IPS-18c (cell line): ENCODE measurements around the gene EEF2.
"Not testable (repeated sequence)": the region's sequence is repeated elsewhere in the genome, so short reads cannot be mapped to it uniquely, and the experiment has no call there.

Source experiments
- H3K4me3 ChIP-seq: 2 replicates; pipeline ENCODE4 v1.7.0; 2013; ENCODE audit warnings: low read depth, mild to moderate bottlenecking, low read length, moderate library complexity; ENCODE audit not compliant: insufficient read depth
- H3K9me3 ChIP-seq: one replicate; pipeline ENCODE4 v1.6.1; 2013; ENCODE audit warnings: mild to moderate bottlenecking, low read length, moderate library complexity; ENCODE audit not compliant: control insufficient read depth, insufficient read depth

The EEF2 gene

GRCh38 chr19:3979289-3979673 is 6.0 kb downstream of the EEF2 start:
- Histone ChIP-seq H3K9me3 (no peaks in the 10 kb centered on the region), H3K4me3 (no peak overlapping the region)

- no peak overlapping the region for H3K4me3 ChIP-seq
Observed at GRCh38 chr19:3978145-3978544, 7.1 kb downstream of the EEF2 start.

DNA sequence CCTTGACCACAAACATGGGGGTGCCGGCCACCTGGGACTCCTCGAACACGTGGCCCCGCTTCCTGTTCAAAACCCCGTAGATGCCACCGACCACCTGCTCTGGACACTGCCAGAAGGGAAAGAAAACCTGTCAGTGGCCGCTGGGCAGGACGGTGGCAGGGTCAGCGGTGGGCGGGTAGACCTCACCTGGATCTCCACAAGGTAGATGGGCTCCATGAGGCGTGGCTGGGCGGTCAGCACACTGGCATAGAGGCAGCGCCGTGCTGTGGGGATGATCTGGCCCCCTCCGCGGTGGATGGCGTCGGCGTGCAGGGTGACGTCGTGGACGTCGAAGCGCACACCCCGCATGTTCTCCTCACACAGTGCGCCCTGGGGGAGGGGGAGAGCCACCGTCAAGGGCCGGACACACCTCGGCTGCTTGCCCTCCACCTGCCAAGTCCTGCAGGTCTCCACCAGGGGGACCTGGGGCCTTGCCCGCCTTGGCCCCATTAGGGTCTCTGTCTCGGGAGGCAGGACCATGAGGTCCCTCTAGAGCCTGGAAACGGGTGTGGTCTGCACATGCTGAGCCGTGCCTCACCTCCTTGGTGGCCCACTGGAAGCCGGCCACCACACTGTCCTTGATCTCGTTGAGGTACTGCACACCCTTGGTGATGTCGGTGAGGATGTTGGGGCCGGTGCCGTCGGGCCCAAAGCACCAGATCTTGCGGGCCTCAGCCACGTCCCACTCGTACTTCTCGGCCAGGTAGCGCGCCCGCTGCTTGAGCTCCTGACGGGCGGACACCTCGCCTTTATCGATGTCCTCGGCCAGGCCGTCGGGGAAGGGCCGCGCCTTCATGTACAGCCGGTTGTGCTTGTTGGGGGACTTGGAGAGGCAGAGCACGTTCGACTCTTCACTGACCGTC is 7.8 kb downstream of the EEF2 start:
- H3K4me3 ChIP-seq: no peak overlapping the region
- H3K9me3 ChIP-seq: no peaks in the 10 kb centered on the region

More at GRCh38 chr19:3978145-3978544, 7.1 kb downstream of the EEF2 start:
- no peaks in the 10 kb centered on the region for H3K9me3 ChIP-seq

GRCh38 chr19:3976495-3977241 is 8.6 kb downstream of the EEF2 start:
- Histone ChIP-seq H3K4me3 (no peak overlapping the region), H3K9me3 (no peaks in the 10 kb centered on the region)

- Histone ChIP-seq H3K9me3 (no peaks in the 10 kb centered on the region), H3K4me3 (no peak overlapping the region)
Observed at GRCh38 chr19:3975637-3976087, 9.6 kb downstream of the EEF2 start.

GRCh38 chr19:3975144-3975543 is 10.1 kb downstream of the EEF2 start:
- Histone ChIP-seq H3K9me3 (no peaks in the 10 kb centered on the region), H3K4me3 (no peak overlapping the region)

DNA sequence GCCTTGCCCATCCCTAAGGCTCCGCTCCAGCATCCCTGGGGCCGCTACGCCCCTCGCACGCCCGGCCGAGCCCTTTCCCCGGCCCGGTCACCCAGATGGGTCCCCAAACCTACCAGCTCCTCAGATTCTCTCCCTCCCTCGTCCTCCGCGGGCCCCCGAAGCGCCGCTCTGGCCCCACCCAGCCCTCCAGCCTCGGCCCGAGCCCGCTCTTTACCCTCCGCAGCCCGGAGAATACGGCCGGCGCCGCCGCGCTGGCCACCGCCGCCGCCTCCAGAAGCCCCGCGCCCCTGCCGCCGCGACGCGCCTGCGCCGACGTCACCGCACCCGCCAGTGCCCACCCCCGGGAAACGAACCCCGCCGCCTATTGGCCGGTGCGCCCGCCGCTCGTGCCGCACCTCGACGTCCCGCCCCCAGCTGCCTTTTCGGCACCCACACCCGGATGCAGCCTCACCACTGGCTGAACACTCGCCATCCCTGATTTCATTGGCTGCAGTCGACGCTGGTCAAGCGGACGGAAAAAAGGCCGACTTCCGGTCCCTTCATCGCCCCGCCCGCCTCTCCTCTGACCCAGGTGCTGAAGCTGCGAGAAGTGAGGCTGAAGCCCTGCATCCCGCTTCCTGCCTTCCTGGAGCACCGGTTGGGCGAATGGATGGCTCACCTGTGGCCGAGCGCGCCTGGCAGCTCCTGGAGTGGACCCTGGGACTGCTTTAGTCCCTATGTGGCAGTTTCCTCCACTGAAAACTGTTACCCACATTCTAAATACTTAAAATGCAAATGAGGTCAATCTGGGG is 14.3 kb downstream of the EEF2 start, which contains the start of gene DAPK3:
DAPK3 (minus strand) TSS at position 292 of the 791 bp plus-strand sequence. CDS start 1,364 bp downstream, outside the sequence.
- Histone ChIP-seq H3K9me3 (no peaks in the 10 kb centered on the region), H3K4me3 (peak within 1 kb of the TSS; percentile 89)

DNA sequence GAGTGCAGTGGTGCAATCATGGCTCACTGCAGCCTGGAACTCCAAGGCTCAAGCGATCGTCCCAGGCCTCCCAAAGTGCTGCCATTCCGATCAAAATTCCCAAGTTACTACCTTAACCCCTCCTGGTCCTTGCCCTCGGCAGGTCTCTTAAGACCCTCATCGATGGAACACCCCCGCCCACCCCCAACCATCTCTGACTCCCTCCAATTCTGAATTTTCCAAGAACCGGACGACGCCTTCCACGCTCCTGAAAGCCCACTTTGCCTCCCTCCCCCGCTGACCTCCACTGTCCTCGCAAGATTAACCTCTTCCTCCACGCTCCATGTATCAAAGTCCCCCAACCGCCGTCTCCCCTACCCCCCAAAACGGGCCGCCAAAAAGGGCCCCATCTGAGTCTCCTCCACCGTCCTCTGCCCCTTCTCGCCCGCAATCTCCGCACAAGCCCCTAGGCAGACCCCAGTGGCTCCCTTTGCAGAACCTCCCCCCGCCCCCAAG is 14.9 kb downstream of the EEF2 start:
- no peaks in the 10 kb centered on the region for H3K9me3 ChIP-seq
- peak overlapping the region; percentile 89 for H3K4me3 ChIP-seq

DNA sequence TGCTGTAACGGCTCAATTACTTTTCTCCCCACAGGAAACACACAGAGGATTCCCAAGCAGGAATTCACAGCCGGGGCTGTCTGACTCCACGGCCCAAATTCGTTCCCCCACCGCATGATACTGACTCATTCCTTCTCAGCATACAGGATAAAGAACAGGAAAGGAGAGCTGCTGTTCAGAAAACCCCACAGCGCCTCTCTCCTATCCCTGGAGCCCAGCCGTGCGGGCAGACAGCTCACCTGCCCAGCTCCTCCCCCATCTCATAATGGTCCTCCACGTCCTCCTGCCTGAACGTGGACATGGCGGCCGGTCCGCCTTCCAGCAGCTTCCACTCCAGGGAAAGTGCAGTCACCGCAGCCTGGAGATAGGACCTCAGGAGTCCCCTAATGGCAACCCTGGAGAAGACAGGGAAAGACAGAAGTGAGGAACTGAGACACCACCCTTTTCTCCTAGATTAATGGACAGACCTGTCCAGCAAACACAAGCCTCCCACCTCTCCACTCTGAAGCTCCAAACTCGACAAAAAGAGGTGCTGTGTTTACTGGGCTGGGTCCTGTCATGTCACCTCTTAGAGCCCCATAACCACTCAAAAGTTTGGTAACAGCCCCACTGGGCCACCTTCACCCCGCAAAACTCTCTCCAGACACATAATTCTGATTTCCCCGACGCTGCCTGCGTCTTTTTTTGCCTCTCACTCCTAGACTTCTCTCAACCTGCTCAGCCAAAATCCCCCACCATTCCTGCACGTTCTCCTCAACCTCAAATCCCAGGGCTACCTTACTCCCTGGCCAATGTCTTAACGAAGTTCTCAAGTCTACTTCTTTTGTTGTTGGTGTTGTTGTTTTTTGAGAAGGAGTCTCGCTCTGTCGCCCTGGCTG is 15.6 kb downstream of the EEF2 start:
- Histone ChIP-seq H3K4me3 (peak overlapping the region; percentile 89), H3K9me3 (no peaks in the 10 kb centered on the region)

DNA sequence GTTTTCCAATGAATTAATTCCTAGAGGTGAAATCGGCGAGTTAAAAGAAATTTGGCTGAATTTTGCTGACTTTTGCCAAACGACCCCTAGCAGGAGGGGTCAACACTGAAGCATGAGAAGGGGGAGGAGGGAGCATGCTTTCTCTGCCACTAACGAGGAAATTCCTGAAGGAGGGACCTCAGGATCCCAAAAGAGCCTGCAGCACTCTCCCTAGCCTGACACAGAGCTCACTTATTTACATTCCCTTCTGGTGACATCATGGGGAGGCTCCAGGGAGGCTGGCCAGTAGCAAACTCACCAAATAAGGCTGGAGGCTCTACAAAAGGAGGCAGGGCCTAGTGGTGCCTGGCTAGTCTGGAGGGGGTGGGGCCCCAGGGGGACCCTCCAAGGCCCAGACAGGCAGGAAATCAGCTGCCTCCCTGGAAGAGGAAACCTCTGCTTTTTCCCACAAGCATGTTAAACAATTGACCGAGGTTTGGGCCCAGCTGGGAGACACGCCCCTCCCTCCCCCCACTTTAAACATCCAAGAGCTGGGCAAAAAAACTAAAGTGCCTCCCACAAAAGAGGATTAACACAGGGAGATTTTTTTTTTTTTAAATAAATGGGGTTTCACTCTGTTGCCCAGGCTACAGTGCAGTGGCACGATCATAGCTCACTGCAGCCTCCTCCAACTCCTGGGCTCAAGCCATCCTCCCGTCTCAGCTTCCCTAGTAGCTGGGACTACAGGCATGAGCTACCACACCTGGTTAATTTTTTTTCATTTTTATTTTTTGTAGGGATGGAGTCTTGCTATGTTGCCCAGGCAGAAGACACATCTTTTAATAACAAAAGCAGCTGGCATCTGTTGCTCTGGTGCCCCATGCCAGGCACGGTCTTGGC is 16.5 kb downstream of the EEF2 start:
- peak overlapping the region; percentile 89; the same call in 1 of the 2 replicates for H3K4me3 ChIP-seq
- H3K9me3 ChIP-seq: no peaks in the 10 kb centered on the region

DNA sequence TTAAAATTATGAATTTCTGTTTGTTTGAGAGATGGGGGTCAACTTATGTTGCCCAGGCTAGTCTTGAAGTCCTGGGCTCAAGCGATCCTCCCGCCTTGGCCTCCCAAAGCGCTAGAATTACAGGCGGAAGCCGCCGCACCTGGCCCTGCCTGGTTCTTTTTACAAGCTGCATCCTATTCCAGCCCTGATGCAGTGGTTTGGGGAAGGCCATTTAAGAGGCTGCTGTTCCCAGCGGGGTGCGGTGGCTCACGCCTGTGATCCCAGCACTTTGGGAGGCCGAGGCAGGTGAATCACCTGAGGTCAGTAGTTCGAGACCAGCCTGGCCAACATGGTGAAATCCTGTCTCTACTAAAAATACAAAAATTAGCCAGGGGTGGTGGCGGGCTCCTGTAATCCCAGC is 17.3 kb downstream of the EEF2 start:
- not testable (repeated sequence) for H3K9me3 ChIP-seq

DNA sequence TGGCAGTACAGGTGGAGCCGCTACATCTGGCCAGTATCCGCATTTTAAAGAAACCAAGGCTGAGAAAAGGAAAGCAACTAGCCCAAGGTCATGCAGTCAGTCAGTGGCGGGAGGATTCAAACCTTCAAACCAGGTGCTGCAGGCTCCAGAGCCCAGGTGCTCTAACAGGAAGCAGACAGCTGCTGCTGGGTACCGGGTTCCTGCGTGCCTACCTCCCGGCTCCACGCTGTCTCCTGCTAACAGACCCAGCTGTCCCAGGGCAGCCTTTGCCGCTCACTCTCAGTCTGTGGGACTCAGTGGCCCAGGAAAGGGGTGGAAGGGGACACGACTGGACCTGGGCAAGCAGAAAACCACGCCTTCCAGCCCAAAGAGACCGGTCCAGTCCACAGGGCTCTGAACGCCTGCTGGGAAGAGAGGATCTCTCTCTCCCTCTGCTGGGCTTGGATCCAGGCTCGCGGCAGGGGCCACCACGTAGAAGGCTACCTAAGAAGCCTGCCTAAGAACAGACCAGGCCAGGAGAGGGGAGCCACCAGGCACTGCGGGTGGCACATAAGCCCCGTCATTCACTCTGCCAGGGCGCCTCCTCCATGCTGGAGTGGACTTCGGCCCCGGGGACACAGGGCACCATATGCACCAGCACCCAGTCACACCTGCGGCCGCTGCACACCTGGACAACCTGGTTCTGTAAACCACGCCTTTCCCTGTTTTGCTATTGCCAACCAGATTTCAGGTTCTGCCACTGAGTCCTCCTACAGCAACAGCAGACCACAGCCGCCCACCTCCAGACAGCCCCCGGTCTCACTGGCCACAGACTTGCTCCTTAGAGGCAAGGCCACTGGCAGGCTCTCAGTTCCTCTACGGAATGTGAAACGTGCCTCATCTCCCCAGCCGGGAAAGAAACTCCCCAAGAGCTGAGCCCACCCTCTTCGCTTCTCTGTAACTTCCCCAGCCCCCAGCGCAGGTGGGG is 18.9 kb downstream of the EEF2 start:
- H3K4me3 ChIP-seq: no peak overlapping the region
- H3K9me3 ChIP-seq: no peaks in the 10 kb centered on the region

More for the DNA sequence above, 17.3 kb downstream of the EEF2 start:
- not testable (repeated sequence) for H3K4me3 ChIP-seq

DNA sequence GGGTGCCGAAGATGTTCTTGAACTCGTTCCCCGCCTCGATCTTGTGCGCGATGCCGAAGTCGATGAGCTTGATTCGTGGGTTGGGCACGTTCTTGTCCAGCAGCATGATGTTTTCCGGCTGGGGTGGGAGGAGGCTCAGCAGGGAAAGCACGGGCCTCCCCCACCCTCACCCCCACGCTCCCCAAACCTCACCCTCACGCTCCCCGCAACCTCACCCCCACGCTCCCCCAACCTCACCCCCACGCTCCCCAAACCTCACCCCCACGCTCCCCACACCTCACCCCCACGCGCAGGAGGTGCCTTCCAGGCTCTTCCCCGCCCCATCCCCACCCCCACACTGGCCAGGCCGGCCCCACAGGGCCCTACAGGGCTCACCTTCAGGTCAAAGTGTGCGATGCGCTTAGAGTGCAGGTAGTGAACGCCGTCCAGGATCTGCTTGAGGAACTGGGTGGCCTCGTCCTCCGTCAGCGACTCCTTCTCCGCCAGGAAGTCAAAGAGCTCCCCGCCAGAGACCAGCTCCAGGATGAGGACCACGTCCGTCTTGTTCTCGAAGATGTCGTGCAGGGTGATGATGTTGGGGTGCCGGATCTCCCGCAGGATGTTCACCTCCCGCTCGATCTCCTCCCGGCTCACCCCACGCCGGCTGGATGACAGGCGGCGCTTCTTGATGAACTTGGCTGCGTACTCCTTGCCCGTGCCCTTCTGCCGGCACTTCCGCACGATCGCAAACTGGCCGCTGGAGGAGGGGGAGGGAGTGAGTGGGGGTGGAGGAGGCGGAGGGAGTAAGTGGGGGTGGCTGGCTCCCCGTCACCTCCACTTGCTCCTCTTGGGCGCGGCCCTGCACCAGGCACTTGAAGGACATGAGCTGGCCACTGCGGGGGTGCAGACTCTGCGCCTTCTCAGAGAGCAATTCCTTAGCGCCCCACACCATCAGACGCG is 20.7 kb downstream of the EEF2 start:
- Histone ChIP-seq H3K4me3 (no peak overlapping the region), H3K9me3 (no peaks in the 10 kb centered on the region)
